Endothelial cell of umbilical vein (primary cell): ENCODE measurements around the gene RECQL5. TPM values are rescaled to one million over a fixed set of nuclear protein-coding genes. Genes with fewer than 3 reads are reported as not detected.

ENCODE experiments used
- BruUV-seq: library from RNA; stranded (reverse); fragments of 400-500 nt; replicated peaks from 2 replicates; lab custom pipeline; 2021; lab: Mats Ljungman, UMichigan
- CTCF ChIA-PET: fragments of 300-600, 350-600 bp; sonication (Branson Sonifier 250); formaldehyde crosslinking; loops from one replicate; lab custom pipeline; 2021; ENCODE audit warnings: antibody characterized with exemption, inconsistent platforms; lab: Charles Lee
- POLR2A ChIA-PET: fragments of 300-600, 350-600 bp; sonication (Branson Sonifier 250); formaldehyde crosslinking; loops from one replicate; lab custom pipeline; 2021; ENCODE audit warnings: antibody characterized with exemption, inconsistent platforms; lab: Charles Lee
- DNase-seq: peaks from one replicate; pipeline ENCODE4 v3.0.0-alpha.2; 2011; ENCODE audit warnings: low read depth, low spot score
- FAIRE-seq: peaks from 2 replicates; lab custom pipeline; 2011; peaks lifted over from hg19 to GRCh38; lab: Jason Lieb, UNC
- H2AFZ ChIP-seq: 2 replicates; pipeline ENCODE4 v1.6.0; 2012; ENCODE audit warnings: low read depth, low read length, control low read depth, inconsistent platforms
- H3K27ac ChIP-seq: 2 replicates; pipeline ENCODE4 v1.5.1; 2011; ENCODE audit warnings: low read depth, mild to moderate bottlenecking, control low read depth, low read length, moderate library complexity; ENCODE audit not compliant: insufficient read depth
- H3K27me3 ChIP-seq, 2 experiments: 2 replicates each; pipeline versions ENCODE4 v1.6.0 to v1.6.1; 2011; ENCODE audit warnings: low read length in 2 of 2, mixed read lengths in 1 of 2; ENCODE audit not compliant: control insufficient read depth in 2 of 2, insufficient read depth in 2 of 2
- H3K36me3 ChIP-seq, 2 experiments: 2 replicates in 1 of 2; 3 replicates in 1 of 2; pipeline ENCODE4 v1.5.1; 2011; ENCODE audit warnings: low read length in 2 of 2, mild to moderate bottlenecking in 1 of 2, moderate library complexity in 1 of 2; ENCODE audit not compliant: control insufficient read depth in 2 of 2, insufficient read depth in 2 of 2; ENCODE audit errors: extremely low read depth in 1 of 2
- H3K4me1 ChIP-seq: 3 replicates; pipeline ENCODE4 v1.5.1; 2011; ENCODE audit warnings: mild to moderate bottlenecking, low read length; ENCODE audit not compliant: control insufficient read depth, insufficient read depth; ENCODE audit errors: extremely low read depth
- H3K4me2 ChIP-seq: 2 replicates; pipeline ENCODE4 v1.6.1; 2011; ENCODE audit warnings: low read length, control low read depth, mixed read lengths; ENCODE audit not compliant: insufficient read depth
- H3K4me3 ChIP-seq, 3 experiments: fragments of 200-600 bp in 1 of 3; sonication (generic), shearing (Covaris generic) in 1 of 3; replicated peaks in 1 of 3; 2 replicates each; pipeline ENCODE4 v1.5.1; 2011 to 2016; ENCODE audit warnings: control low read depth in 3 of 3, low read length in 3 of 3, mild to moderate bottlenecking in 2 of 3, inconsistent platforms in 1 of 3, low read depth in 1 of 3, moderate library complexity in 1 of 3; ENCODE audit not compliant: insufficient read depth in 1 of 3
- H3K79me2 ChIP-seq: 2 replicates; pipeline ENCODE4 v1.6.0; 2012; ENCODE audit warnings: low read length, inconsistent platforms; ENCODE audit not compliant: control insufficient read depth, insufficient read depth
- H3K9ac ChIP-seq: replicated peaks from 2 replicates; pipeline ENCODE3; 2011; ENCODE audit warnings: low read length, control low read depth; ENCODE audit not compliant: insufficient read depth; ENCODE audit errors: extremely low read depth
- H3K9me1 ChIP-seq: replicated peaks from 3 replicates; pipeline ENCODE4 v1.6.0; 2011; ENCODE audit warnings: mild to moderate bottlenecking, low read length; ENCODE audit not compliant: control insufficient read depth, insufficient read depth; ENCODE audit errors: extremely low read depth
- H3K9me3 ChIP-seq: replicated peaks from 2 replicates; pipeline ENCODE4 v1.5.1; 2012; ENCODE audit warnings: low read length, inconsistent platforms; ENCODE audit not compliant: control insufficient read depth, insufficient read depth
- H4K20me1 ChIP-seq: replicated peaks from 2 replicates; pipeline ENCODE3; 2011; ENCODE audit warnings: mild to moderate bottlenecking, low read length; ENCODE audit not compliant: control insufficient read depth, insufficient read depth; ENCODE audit errors: extremely low read depth
- EZH2 ChIP-seq: IDR thresholded peaks from 2 replicates; pipeline ENCODE4 v1.6.1; 2012; ENCODE audit warnings: borderline replicate concordance, low read depth, mild to moderate bottlenecking, moderate library complexity, low read length, inconsistent platforms; ENCODE audit not compliant: severe bottlenecking
- FOS ChIP-seq: IDR thresholded peaks from 2 replicates; pipeline ENCODE4 v1.6.1; 2011; ENCODE audit warnings: mild to moderate bottlenecking, low read length, moderate library complexity, borderline replicate concordance; ENCODE audit not compliant: insufficient read depth
- GATA2 ChIP-seq: IDR thresholded peaks from 2 replicates; pipeline ENCODE4 v1.7.0; 2011; ENCODE audit warnings: low read depth, mild to moderate bottlenecking, moderate library complexity, mixed read lengths, low read length; ENCODE audit not compliant: insufficient read length, insufficient read depth
- JUN ChIP-seq: IDR thresholded peaks from 2 replicates; pipeline ENCODE4 v1.6.1; 2011; ENCODE audit warnings: borderline replicate concordance, low read depth; ENCODE audit not compliant: insufficient read length, insufficient read depth
- MYC ChIP-seq: IDR thresholded peaks from one replicate; pipeline ENCODE4 v1.6.1; 2011; ENCODE audit warnings: mild to moderate bottlenecking, low read depth, low read length
- POLR2A ChIP-seq: IDR thresholded peaks from 2 replicates; pipeline ENCODE4 v1.6.1; 2012; ENCODE audit warnings: low read depth, mild to moderate bottlenecking, control low read depth, low read length
- POLR2AphosphoS5 ChIP-seq: IDR thresholded peaks from 2 replicates; pipeline ENCODE4 v1.6.1; 2012; ENCODE audit warnings: low read depth, mild to moderate bottlenecking, control low read depth, low read length, moderate library complexity; ENCODE audit not compliant: insufficient read depth
- dilution Hi-C: fragments of 300-500 bp; cut with MboI; formaldehyde crosslinking; loops from one replicate; pipeline ENCODE4 v1.15.0; 2019; ENCODE audit warnings: low sequenced_read_pairs; ENCODE audit not compliant: extremely low pct_ligation_motif_present
- intact Hi-C: fragments of 100-400 bp; cut with micrococcal nuclease; formaldehyde crosslinking; loops from one replicate; pipeline ENCODE4 v1.10.0; 2022
- polyA plus RNA-seq, 4 experiments: library from polyadenylated mRNA; depleted of rRNA in 3 of 4; stranded (reverse) in 3 of 4; unstranded in 1 of 4; fragments of >200 nt; gene quantifications; 2 replicates each; pipeline versions ENCODE4 v1.2.1 to v1.2.3, GENCODE V29; 2011 to 2012; ENCODE audit warnings: missing spikeins in 1 of 4
- total RNA-seq: library from RNA; stranded (reverse); gene quantifications from 2 replicates; pipeline ENCODE4 v1.2.3, GENCODE V29; 2021
- TF ChIP-seq, protein P1 (sequence below), 2 donors: IDR thresholded peaks; 1 replicate in 1 of 2; 2 replicates in 1 of 2; pipeline ENCODE4 v1.5.1; 2011; ENCODE audit warnings: low read length in 2 of 2, mild to moderate bottlenecking in 2 of 2, moderate library complexity in 2 of 2, control low read depth in 1 of 2, inconsistent platforms in 1 of 2, low read depth in 1 of 2; ENCODE audit not compliant: insufficient read depth in 1 of 2; ENCODE audit errors: extremely low read depth in 1 of 2
- TF ChIP-seq, protein P2 (sequence below): IDR thresholded peaks from 2 replicates; pipeline ENCODE4 v1.6.1; 2011; ENCODE audit not compliant: insufficient read depth, insufficient read length

Gene RECQL5
- total and polyA plus RNA-seq, 2 donors (not counting 3 experiments of a cell fraction or from before 2014, with no cell fraction given): 21.3 to 30.7 TPM

DNA sequence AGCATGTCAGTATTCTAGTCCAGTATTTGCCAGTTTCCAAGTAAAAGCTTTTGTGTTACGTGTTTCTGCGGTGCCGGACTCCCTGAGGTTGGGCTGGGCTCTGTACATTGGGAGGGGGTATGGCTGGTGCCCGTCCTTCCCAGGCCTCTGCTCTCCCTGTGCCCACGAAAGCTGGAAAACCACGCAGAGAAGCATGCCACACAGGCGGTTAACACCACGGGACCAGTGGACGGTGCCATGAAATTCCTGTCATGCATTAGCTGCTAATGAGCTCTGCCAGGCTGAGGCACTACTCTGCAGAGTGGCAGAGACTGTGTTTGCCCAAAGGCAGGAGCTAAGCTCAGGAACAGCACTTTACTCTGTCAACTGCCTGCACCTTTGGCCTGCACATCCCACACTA, 25.6 kb downstream of the RECQL5 start:
- peaks cover 0 to 3% of the 10 kb centered on the region in 2 experiments for H3K36me3 ChIP-seq
- intact Hi-C loops (no loop called here), dilution Hi-C loops (no loop called here)
- no peak overlapping the region for H3K9ac ChIP-seq
- no peaks in the 10 kb centered on the region for H3K79me2 ChIP-seq
- peaks cover 13% of the 10 kb centered on the region for H3K4me1 ChIP-seq
- no peaks in the 10 kb centered on the region for H3K27me3 ChIP-seq
- POLR2A ChIA-PET: interaction anchor here (0.9 kb wide), 1 partner anchor 14 kb away, joined by 3 read pairs; no protein-coding TSS in a partner anchor
- DNase-seq (no peak), FAIRE-seq (no peak)
- no peak overlapping the region for H3K4me2 ChIP-seq
- no peaks in the 10 kb centered on the region for H3K9me3 ChIP-seq
- no peak for TF ChIP-seq POLR2AphosphoS5
- no peak for TF ChIP-seq MYC
- no peak for TF ChIP-seq FOS
- CTCF ChIA-PET: interaction anchor here (1.6 to 19.2 kb wide), 4 partner anchors 6 to 107 kb away, joined by 5 to 446 read pairs (median 15); partner anchors contain the start of gene SMIM5
- no peaks in the 10 kb centered on the region for H3K9me1 ChIP-seq
- no peak overlapping the region for H3K4me3 ChIP-seq
- BruUV-seq: no TSS peak
- H2AFZ ChIP-seq: no peak overlapping the region
- H3K27ac ChIP-seq: no peak overlapping the region
- H4K20me1 ChIP-seq: no peaks in the 10 kb centered on the region

- intact Hi-C loops: no loop called here
- no peak for FAIRE-seq
- CTCF ChIA-PET: interaction anchor here (1.6 to 19.2 kb wide), 4 partner anchors 5 to 108 kb away, joined by 5 to 446 read pairs (median 15); partner anchors contain the start of gene SMIM5
Measured at GRCh38 chr17:75640556-75641119, 26.3 kb downstream of the RECQL5 start.

More at GRCh38 chr17:75640556-75641119, 26.3 kb downstream of the RECQL5 start:
- Histone ChIP-seq H4K20me1 (no peaks in the 10 kb centered on the region), H3K27ac (no peak overlapping the region), H2AFZ (no peak overlapping the region), H3K9ac (no peak overlapping the region), H3K36me3 (peaks cover 0 to 3% of the 10 kb centered on the region in 2 experiments), H3K4me2 (no peak overlapping the region), H3K4me1 (peaks cover 6% of the 10 kb centered on the region), H3K9me1 (no peaks in the 10 kb centered on the region), H3K79me2 (no peaks in the 10 kb centered on the region), H3K9me3 (no peaks in the 10 kb centered on the region), H3K4me3 (no peak overlapping the region), H3K27me3 (no peaks in the 10 kb centered on the region)
- TF ChIP-seq MYC: no peak
- TF ChIP-seq FOS: no peak
- TF ChIP-seq, protein P1, sequence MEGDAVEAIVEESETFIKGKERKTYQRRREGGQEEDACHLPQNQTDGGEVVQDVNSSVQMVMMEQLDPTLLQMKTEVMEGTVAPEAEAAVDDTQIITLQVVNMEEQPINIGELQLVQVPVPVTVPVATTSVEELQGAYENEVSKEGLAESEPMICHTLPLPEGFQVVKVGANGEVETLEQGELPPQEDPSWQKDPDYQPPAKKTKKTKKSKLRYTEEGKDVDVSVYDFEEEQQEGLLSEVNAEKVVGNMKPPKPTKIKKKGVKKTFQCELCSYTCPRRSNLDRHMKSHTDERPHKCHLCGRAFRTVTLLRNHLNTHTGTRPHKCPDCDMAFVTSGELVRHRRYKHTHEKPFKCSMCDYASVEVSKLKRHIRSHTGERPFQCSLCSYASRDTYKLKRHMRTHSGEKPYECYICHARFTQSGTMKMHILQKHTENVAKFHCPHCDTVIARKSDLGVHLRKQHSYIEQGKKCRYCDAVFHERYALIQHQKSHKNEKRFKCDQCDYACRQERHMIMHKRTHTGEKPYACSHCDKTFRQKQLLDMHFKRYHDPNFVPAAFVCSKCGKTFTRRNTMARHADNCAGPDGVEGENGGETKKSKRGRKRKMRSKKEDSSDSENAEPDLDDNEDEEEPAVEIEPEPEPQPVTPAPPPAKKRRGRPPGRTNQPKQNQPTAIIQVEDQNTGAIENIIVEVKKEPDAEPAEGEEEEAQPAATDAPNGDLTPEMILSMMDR (IDR thresholded peaks at IDR 0.05; ENCODE audit: extremely low read depth in 1 of 2, insufficient read depth in 1 of 2, low read depth in 1 of 2, low read length in 2 of 2): no peak
- TF ChIP-seq POLR2AphosphoS5: no peak
- TF ChIP-seq EZH2: no peak
- TF ChIP-seq GATA2: no peak
- no peak for TF ChIP-seq POLR2A
- TF ChIP-seq, protein P2, sequence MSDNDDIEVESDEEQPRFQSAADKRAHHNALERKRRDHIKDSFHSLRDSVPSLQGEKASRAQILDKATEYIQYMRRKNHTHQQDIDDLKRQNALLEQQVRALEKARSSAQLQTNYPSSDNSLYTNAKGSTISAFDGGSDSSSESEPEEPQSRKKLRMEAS: no peak
- no peak for TF ChIP-seq JUN
- POLR2A ChIA-PET: interaction anchor here (0.9 kb wide), 1 partner anchor 14 kb away, joined by 3 read pairs; no protein-coding TSS in a partner anchor
- no peak for DNase-seq
- no TSS peak for BruUV-seq
- dilution Hi-C loops: no loop called here
